ENCODE measurements around the gene ESD.

DNA sequence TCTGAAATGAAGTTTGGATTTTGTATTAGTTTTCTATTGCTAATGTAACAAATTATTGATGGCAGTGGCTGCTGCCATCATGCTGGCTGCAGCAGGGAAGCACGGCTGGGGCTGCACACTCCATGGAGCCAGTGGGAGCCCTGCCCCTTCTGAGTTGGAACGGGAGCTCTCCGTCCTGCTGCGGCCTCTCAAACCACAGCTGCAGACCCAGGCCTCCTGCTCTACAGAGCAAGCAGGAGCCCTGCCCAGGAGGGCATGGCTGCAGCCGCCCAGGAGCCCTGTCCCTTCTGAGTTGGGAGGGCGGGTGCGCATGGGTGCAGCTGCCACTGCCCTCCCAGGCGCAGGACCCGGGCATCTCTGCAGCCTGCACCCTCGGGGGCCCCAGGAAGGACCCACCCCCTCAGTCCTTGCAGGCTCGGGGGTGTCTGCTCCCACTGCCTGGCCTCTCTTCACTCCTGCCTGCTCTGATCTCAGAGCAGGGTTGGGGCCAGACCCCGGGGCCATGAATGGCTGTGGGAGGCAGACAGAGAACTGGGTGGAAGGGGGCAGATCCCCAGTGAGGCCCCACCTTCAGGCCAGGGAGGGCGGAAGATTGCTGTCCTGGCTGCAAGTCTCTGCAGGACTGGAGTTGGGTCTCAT, 21.0 kb upstream of the ESD start:
- TF ChIP-seq SUPT20H (IDR thresholded peaks at IDR 0.05; ENCODE audit: borderline replicate concordance, control insufficient read depth, low read depth, low read length) (no peak), RAD51 (IDR thresholded peaks at IDR 0.05) (no peak), MTA2 (IDR thresholded peaks at IDR 0.05; ENCODE audit: low read depth) (no peak), CEBPB (IDR thresholded peaks at IDR 0.05; ENCODE audit: borderline replicate concordance in 1 of 2, low read depth in 2 of 2, low read length in 2 of 2) (no peak), EZH2 (IDR thresholded peaks at IDR 0.05; ENCODE audit: borderline replicate concordance, control insufficient read depth, low read depth, low read length) (no peak), TBL1XR1 (IDR thresholded peaks at IDR 0.05; ENCODE audit: low read depth, low read length) (no peak), SPI1 (IDR thresholded peaks at IDR 0.05; ENCODE audit: borderline replicate concordance, insufficient read depth, low read depth, low read length) (no peak), SIN3A (IDR thresholded peaks at IDR 0.05; ENCODE audit: low read depth, low read length) (no peak), HDAC6 (IDR thresholded peaks at IDR 0.05; ENCODE audit: unreplicated experiment) (no peak), POLR2AphosphoS5 (IDR thresholded peaks at IDR 0.05; ENCODE audit: low read length) (no peak), EP300 (IDR thresholded peaks at IDR 0.05; ENCODE audit: borderline replicate concordance in 1 of 2, control insufficient read depth in 1 of 2, low read depth in 2 of 2, low read length in 2 of 2) (no peak), ZNF384 (IDR thresholded peaks at IDR 0.05; ENCODE audit: borderline replicate concordance, low read depth, low read length) (no peak)
- TF ChIP-seq, protein P1, sequence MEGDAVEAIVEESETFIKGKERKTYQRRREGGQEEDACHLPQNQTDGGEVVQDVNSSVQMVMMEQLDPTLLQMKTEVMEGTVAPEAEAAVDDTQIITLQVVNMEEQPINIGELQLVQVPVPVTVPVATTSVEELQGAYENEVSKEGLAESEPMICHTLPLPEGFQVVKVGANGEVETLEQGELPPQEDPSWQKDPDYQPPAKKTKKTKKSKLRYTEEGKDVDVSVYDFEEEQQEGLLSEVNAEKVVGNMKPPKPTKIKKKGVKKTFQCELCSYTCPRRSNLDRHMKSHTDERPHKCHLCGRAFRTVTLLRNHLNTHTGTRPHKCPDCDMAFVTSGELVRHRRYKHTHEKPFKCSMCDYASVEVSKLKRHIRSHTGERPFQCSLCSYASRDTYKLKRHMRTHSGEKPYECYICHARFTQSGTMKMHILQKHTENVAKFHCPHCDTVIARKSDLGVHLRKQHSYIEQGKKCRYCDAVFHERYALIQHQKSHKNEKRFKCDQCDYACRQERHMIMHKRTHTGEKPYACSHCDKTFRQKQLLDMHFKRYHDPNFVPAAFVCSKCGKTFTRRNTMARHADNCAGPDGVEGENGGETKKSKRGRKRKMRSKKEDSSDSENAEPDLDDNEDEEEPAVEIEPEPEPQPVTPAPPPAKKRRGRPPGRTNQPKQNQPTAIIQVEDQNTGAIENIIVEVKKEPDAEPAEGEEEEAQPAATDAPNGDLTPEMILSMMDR (IDR thresholded peaks at IDR 0.05 in 2 of 3, conservative IDR thresholded peaks at IDR 0.05 in 1 of 3; ENCODE audit: control insufficient read depth in 2 of 3, extremely low read depth in 1 of 3, insufficient read depth in 1 of 3, low read depth in 3 of 3, low read length in 3 of 3) = no peak
- TF ChIP-seq, protein P2, sequence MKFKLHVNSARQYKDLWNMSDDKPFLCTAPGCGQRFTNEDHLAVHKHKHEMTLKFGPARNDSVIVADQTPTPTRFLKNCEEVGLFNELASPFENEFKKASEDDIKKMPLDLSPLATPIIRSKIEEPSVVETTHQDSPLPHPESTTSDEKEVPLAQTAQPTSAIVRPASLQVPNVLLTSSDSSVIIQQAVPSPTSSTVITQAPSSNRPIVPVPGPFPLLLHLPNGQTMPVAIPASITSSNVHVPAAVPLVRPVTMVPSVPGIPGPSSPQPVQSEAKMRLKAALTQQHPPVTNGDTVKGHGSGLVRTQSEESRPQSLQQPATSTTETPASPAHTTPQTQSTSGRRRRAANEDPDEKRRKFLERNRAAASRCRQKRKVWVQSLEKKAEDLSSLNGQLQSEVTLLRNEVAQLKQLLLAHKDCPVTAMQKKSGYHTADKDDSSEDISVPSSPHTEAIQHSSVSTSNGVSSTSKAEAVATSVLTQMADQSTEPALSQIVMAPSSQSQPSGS (IDR thresholded peaks at IDR 0.05; ENCODE audit: low read length) = no peak
